WERI-Rb-1 (cell line): ENCODE measurements around the gene PCNX1.

Source experiments
- DNase-seq: peaks from one replicate; pipeline ENCODE4 v3.0.0-alpha.2; 2020
- H3K27ac ChIP-seq: fragments of 250-450 bp; sonication (Bioruptor Pico); 2 replicates; pipeline ENCODE4 v1.5.1; 2020; ENCODE audit warnings: mild to moderate bottlenecking, moderate library complexity
- H3K27me3 ChIP-seq: fragments of 250-450 bp; sonication (Bioruptor Pico); 2 replicates; pipeline ENCODE4 v1.5.1; 2021; ENCODE audit warnings: mild to moderate bottlenecking, low read depth, moderate library complexity; ENCODE audit not compliant: insufficient read depth, severe bottlenecking
- H3K36me3 ChIP-seq: fragments of 250-450 bp; sonication (Bioruptor Pico); 2 replicates; pipeline ENCODE4 v1.5.1; 2020; ENCODE audit warnings: mild to moderate bottlenecking, moderate library complexity
- H3K4me3 ChIP-seq: 2 replicates; pipeline ENCODE4 v1.5.1; 2011; ENCODE audit warnings: low read depth, mild to moderate bottlenecking, control low read depth, low read length
- H3K9me3 ChIP-seq: fragments of 250-450 bp; sonication (Bioruptor Pico); 2 replicates; pipeline ENCODE4 v1.5.1; 2021; ENCODE audit warnings: mild to moderate bottlenecking, moderate library complexity; ENCODE audit not compliant: severe bottlenecking
- CTCF ChIP-seq: IDR thresholded peaks from 2 replicates; pipeline ENCODE4 v1.5.1; 2011; ENCODE audit warnings: low read depth, mild to moderate bottlenecking, control low read depth, inconsistent platforms, low read length

PCNX1 gene

GRCh38 chr14:71000091-71000490, 92.8 kb downstream of the PCNX1 start:
- no peak overlapping the region for H3K4me3 ChIP-seq
- no peak overlapping the region for H3K27ac ChIP-seq
- no peak for TF ChIP-seq CTCF
- no peaks in the 10 kb centered on the region for H3K27me3 ChIP-seq
- H3K36me3 ChIP-seq: no peaks in the 10 kb centered on the region; the same call in none of the 2 replicates
- no peaks in the 10 kb centered on the region for H3K9me3 ChIP-seq
- DNase-seq: no peak

- no peak overlapping the region for H3K27ac ChIP-seq
- no peak overlapping the region for H3K4me3 ChIP-seq
- H3K27me3 ChIP-seq: no peaks in the 10 kb centered on the region
- no peaks in the 10 kb centered on the region for H3K9me3 ChIP-seq
- no peak for TF ChIP-seq CTCF
- DNase-seq: no peak
- H3K36me3 ChIP-seq: no peaks in the 10 kb centered on the region; the same call in 1 of the 2 replicates
Observed at GRCh38 chr14:71001742-71002141, 94.5 kb downstream of the PCNX1 start.

- Histone ChIP-seq H3K27me3 (no peaks in the 10 kb centered on the region), H3K4me3 (no peak overlapping the region), H3K36me3 (no peaks in the 10 kb centered on the region; the same call in 1 of the 2 replicates), H3K27ac (no peak overlapping the region), H3K9me3 (no peaks in the 10 kb centered on the region)
- no peak for TF ChIP-seq CTCF
- DNase-seq: no peak
Observed at GRCh38 chr14:71003156-71003555, 95.9 kb downstream of the PCNX1 start.

DNA sequence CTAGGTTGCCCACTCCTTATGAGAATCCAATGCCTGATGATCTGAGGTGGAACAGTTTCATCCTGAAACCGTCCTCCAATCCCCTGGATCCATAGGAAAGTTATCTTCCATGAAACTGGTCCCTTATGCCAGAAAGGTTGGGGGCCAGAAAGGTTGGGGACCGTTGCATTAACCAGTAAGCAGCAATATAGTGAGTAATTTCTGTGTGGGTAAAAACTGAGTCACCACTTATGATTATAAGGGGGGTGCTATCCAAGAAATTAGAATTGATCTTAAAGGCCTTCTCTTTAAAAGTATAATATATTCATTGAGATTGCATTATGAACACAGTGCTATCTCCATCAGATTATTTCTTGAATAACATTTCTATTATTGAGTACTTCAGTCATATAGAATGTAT, 97.2 kb downstream of the PCNX1 start:
- Histone ChIP-seq H3K9me3 (no peaks in the 10 kb centered on the region), H3K27me3 (no peaks in the 10 kb centered on the region), H3K36me3 (no peaks in the 10 kb centered on the region; the same call in 1 of the 2 replicates), H3K27ac (no peak overlapping the region), H3K4me3 (no peak overlapping the region)
- no peak for TF ChIP-seq CTCF
- no peak for DNase-seq

- Histone ChIP-seq H3K9me3 (no peaks in the 10 kb centered on the region), H3K36me3 (no peaks in the 10 kb centered on the region; the same call in 1 of the 2 replicates), H3K27ac (no peak overlapping the region), H3K27me3 (no peaks in the 10 kb centered on the region), H3K4me3 (no peak overlapping the region)
- no peak for DNase-seq
- TF ChIP-seq CTCF: no peak
Observed at GRCh38 chr14:71005076-71005475, 97.8 kb downstream of the PCNX1 start.

- no peak for DNase-seq
- Histone ChIP-seq H3K9me3 (no peaks in the 10 kb centered on the region), H3K27me3 (no peaks in the 10 kb centered on the region), H3K36me3 (no peaks in the 10 kb centered on the region; the same call in 1 of the 2 replicates), H3K27ac (no peak overlapping the region), H3K4me3 (no peak overlapping the region)
- no peak for TF ChIP-seq CTCF
Observed at GRCh38 chr14:71006200-71006563, 98.9 kb downstream of the PCNX1 start.
